Measurements from ENCODE around the gene ZDHHC19.

- no peak for TF ChIP-seq CTCF (optimal IDR thresholded peaks at IDR 0.05 in 1 of 3, IDR thresholded peaks at IDR 0.05 in 1 of 3, conservative IDR thresholded peaks at IDR 0.05 in 1 of 3; ENCODE audit: extremely low read depth in 1 of 3, insufficient read depth in 2 of 3, low read length in 3 of 3)
- no peak for TF ChIP-seq EZH2 (IDR thresholded peaks at IDR 0.05; ENCODE audit: low read length)
These were observed 18.6 kb downstream of the ZDHHC19 start for GRCh38 chr3:196192524-196193051.

All from keratinocyte (primary cell).